Neural cell (in vitro differentiated cells): ENCODE results near the gene TMX4. TPM values are rescaled to one million over a fixed set of nuclear protein-coding genes. Genes with fewer than 3 reads are reported as not detected.

Source experiments
- H2AFZ ChIP-seq: fragments of 200-600, 300-800 bp; sonication (generic), shearing (Covaris generic); 2 replicates; pipeline ENCODE4 v1.6.0; 2014; ENCODE audit warnings: low read depth, mild to moderate bottlenecking, antibody characterized with exemption, low read length, moderate library complexity
- H3F3A ChIP-seq: fragments of 200-600 bp; shearing (Covaris generic); 2 replicates; pipeline ENCODE4 v1.6.1; 2016; ENCODE audit warnings: mild to moderate bottlenecking, moderate library complexity, mixed read lengths, antibody characterized with exemption, low read length; ENCODE audit not compliant: insufficient read depth, poor library complexity, severe bottlenecking
- H3K27ac ChIP-seq: fragments of 200-600, 300-800 bp; sonication (generic), shearing (Covaris generic); 2 replicates; pipeline ENCODE4 v1.5.1; 2014; ENCODE audit warnings: mild to moderate bottlenecking, low read length, moderate library complexity
- H3K27me3 ChIP-seq: fragments of 300-800, 200-600 bp; sonication (generic), shearing (Covaris generic); 2 replicates; pipeline ENCODE4 v1.6.0; 2014; ENCODE audit warnings: mild to moderate bottlenecking, low read depth, low read length, moderate library complexity; ENCODE audit not compliant: insufficient read depth
- H3K36me3 ChIP-seq: fragments of 300-800, 200-600 bp; sonication (generic), shearing (Covaris generic); 2 replicates; pipeline ENCODE4 v1.5.1; 2014; ENCODE audit warnings: mild to moderate bottlenecking, antibody characterized with exemption, low read length, moderate library complexity; ENCODE audit not compliant: insufficient read depth
- H3K4me2 ChIP-seq: fragments of 300-800, 200-600 bp; sonication (generic), shearing (Covaris generic); 2 replicates; pipeline ENCODE4 v1.6.0; 2014; ENCODE audit warnings: mild to moderate bottlenecking, low read length
- H3K4me3 ChIP-seq: fragments of 300-800, 200-600 bp; sonication (generic), shearing (Covaris generic); 2 replicates; pipeline ENCODE4 v1.5.1; 2014; ENCODE audit warnings: mild to moderate bottlenecking, low read length, moderate library complexity
- H3K79me2 ChIP-seq: fragments of 200-600 bp; shearing (Covaris generic); replicated peaks from 2 replicates; pipeline ENCODE4 v1.6.0; 2014; ENCODE audit warnings: mild to moderate bottlenecking, low read length, moderate library complexity; ENCODE audit not compliant: insufficient read depth
- H3K9ac ChIP-seq: fragments of 300-800, 200-600 bp; sonication (generic), shearing (Covaris generic); 2 replicates; pipeline ENCODE4 v1.6.1; 2016; ENCODE audit warnings: mild to moderate bottlenecking, low read length, mixed read lengths
- H3K9me2 ChIP-seq: fragments of 200-600 bp; shearing (Covaris generic); 2 replicates; pipeline ENCODE4 v1.6.1; 2016; ENCODE audit warnings: mild to moderate bottlenecking, low read length, mixed read lengths; ENCODE audit not compliant: insufficient read depth
- H3K9me3 ChIP-seq: fragments of 200-600, 300-800 bp; sonication (generic), shearing (Covaris generic); 2 replicates; pipeline ENCODE4 v1.6.1; 2016; ENCODE audit warnings: mild to moderate bottlenecking, mixed run types, low read length, moderate library complexity, mixed read lengths
- H4K20me1 ChIP-seq: fragments of 200-600 bp; shearing (Covaris generic); 2 replicates; pipeline ENCODE4 v1.6.1; 2016; ENCODE audit warnings: mild to moderate bottlenecking, mixed run types; ENCODE audit not compliant: insufficient read depth
- EP300 ChIP-seq: fragments of 450-650 bp; conservative IDR thresholded peaks from 2 replicates; pipeline ENCODE4 v1.6.1; 2014; ENCODE audit warnings: antibody characterized with exemption, mild to moderate bottlenecking, moderate library complexity; ENCODE audit not compliant: poor library complexity, severe bottlenecking
- EZH2 ChIP-seq: fragments of 200-600, 300-800 bp; shearing (Covaris generic), sonication (generic); IDR thresholded peaks from 2 replicates; pipeline ENCODE4 v1.6.1; 2014; ENCODE audit warnings: antibody characterized with exemption, low read length, borderline replicate concordance, mild to moderate bottlenecking; ENCODE audit not compliant: insufficient read depth, poor library complexity, severe bottlenecking
- MXI1 ChIP-seq: fragments of 450-650 bp; conservative IDR thresholded peaks from 2 replicates; pipeline ENCODE4 v1.6.1; 2014; ENCODE audit warnings: antibody characterized with exemption, mild to moderate bottlenecking; ENCODE audit not compliant: poor library complexity, severe bottlenecking
- POLR2AphosphoS5 ChIP-seq: IDR thresholded peaks from 2 replicates; pipeline ENCODE4 v1.6.1; 2012
- RAD21 ChIP-seq: fragments of 450-650 bp; conservative IDR thresholded peaks from 2 replicates; pipeline ENCODE4 v1.6.1; 2014; ENCODE audit warnings: antibody characterized with exemption, mild to moderate bottlenecking, moderate library complexity
- SMC3 ChIP-seq: fragments of 450-650 bp; conservative IDR thresholded peaks from 2 replicates; pipeline ENCODE4 v1.6.1; 2014; ENCODE audit warnings: antibody characterized with exemption, mild to moderate bottlenecking, moderate library complexity; ENCODE audit not compliant: poor library complexity
- TAF1 ChIP-seq: IDR thresholded peaks from 2 replicates; pipeline ENCODE4 v1.6.1; 2012; ENCODE audit warnings: low read depth
- polyA plus RNA-seq: library from polyadenylated mRNA; depleted of rRNA; stranded (reverse); fragments of >200 nt; gene quantifications from 2 replicates; pipeline ENCODE4 v1.2.3, GENCODE V29; 2014
- TF ChIP-seq, protein P1 (sequence below): fragments of 450-650 bp; IDR thresholded peaks from 2 replicates; pipeline ENCODE4 v1.5.1; 2014; ENCODE audit warnings: antibody characterized with exemption, mild to moderate bottlenecking, moderate library complexity; ENCODE audit not compliant: poor library complexity, severe bottlenecking
- TF ChIP-seq, protein P2 (sequence below): IDR thresholded peaks from 2 replicates; pipeline ENCODE4 v1.6.1; 2012; ENCODE audit warnings: borderline replicate concordance

The TMX4 gene
- polyA plus RNA-seq, 1 donor from 2014 or later, result 41.2 TPM

DNA sequence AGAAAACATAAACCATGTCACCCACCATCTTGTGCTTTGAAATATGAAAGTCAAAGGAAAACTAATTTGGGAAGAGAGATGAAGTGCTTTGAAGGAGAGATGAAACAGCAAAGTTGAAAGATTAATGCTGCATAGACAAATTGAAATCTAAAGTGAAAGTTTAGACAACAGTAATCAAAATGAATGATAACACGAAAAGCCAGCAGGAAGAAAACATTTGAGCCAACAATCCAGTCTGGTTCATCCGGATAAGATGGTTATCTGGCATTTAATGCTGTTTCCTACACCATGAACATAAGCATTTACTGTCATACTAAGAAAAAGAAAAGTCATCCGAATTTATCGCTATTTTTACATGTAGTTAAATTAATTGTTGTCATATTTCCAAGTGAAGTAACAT is 79.9 kb downstream of the TMX4 start:
- Histone ChIP-seq H3K36me3 (no peaks in the 10 kb centered on the region), H3K27ac (no peak overlapping the region), H4K20me1 (no peaks in the 10 kb centered on the region), H3K4me3 (no peak overlapping the region), H3K9me3 (no peaks in the 10 kb centered on the region), H3K27me3 (no peaks in the 10 kb centered on the region), H3K79me2 (no peaks in the 10 kb centered on the region), H3K9ac (no peak overlapping the region), H3K4me2 (no peak overlapping the region), H3K9me2 (no peaks in the 10 kb centered on the region), H2AFZ (no peak overlapping the region), H3F3A (no peaks in the 10 kb centered on the region)
- TF ChIP-seq MXI1 (no peak), RAD21 (no peak), EZH2 (no peak), EP300 (no peak), TAF1 (no peak), POLR2AphosphoS5 (no peak), SMC3 (no peak)
- TF ChIP-seq, protein P1, sequence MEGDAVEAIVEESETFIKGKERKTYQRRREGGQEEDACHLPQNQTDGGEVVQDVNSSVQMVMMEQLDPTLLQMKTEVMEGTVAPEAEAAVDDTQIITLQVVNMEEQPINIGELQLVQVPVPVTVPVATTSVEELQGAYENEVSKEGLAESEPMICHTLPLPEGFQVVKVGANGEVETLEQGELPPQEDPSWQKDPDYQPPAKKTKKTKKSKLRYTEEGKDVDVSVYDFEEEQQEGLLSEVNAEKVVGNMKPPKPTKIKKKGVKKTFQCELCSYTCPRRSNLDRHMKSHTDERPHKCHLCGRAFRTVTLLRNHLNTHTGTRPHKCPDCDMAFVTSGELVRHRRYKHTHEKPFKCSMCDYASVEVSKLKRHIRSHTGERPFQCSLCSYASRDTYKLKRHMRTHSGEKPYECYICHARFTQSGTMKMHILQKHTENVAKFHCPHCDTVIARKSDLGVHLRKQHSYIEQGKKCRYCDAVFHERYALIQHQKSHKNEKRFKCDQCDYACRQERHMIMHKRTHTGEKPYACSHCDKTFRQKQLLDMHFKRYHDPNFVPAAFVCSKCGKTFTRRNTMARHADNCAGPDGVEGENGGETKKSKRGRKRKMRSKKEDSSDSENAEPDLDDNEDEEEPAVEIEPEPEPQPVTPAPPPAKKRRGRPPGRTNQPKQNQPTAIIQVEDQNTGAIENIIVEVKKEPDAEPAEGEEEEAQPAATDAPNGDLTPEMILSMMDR, result no peak
- TF ChIP-seq, protein P2, sequence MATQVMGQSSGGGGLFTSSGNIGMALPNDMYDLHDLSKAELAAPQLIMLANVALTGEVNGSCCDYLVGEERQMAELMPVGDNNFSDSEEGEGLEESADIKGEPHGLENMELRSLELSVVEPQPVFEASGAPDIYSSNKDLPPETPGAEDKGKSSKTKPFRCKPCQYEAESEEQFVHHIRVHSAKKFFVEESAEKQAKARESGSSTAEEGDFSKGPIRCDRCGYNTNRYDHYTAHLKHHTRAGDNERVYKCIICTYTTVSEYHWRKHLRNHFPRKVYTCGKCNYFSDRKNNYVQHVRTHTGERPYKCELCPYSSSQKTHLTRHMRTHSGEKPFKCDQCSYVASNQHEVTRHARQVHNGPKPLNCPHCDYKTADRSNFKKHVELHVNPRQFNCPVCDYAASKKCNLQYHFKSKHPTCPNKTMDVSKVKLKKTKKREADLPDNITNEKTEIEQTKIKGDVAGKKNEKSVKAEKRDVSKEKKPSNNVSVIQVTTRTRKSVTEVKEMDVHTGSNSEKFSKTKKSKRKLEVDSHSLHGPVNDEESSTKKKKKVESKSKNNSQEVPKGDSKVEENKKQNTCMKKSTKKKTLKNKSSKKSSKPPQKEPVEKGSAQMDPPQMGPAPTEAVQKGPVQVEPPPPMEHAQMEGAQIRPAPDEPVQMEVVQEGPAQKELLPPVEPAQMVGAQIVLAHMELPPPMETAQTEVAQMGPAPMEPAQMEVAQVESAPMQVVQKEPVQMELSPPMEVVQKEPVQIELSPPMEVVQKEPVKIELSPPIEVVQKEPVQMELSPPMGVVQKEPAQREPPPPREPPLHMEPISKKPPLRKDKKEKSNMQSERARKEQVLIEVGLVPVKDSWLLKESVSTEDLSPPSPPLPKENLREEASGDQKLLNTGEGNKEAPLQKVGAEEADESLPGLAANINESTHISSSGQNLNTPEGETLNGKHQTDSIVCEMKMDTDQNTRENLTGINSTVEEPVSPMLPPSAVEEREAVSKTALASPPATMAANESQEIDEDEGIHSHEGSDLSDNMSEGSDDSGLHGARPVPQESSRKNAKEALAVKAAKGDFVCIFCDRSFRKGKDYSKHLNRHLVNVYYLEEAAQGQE, result no peak

DNA sequence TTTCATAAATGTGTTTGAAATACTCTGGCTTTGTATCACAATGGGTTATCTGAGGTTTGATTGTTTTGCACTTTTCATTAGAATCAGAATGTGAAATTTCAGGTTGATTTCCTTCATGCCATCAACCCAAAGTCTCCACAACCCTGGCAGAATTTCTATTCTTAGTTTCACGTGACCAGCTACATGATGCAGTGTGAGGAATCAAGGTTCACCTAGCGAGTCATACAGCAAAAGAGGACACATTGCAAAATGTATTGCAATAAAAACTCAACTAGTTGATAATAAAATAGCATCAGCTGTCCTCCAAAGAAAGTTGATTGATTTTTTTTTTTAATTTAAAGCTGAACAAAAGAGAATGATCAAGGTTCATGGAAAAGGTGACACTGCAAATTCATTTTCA is 81.5 kb downstream of the TMX4 start:
- no peaks in the 10 kb centered on the region for H3K9me3 ChIP-seq
- H3K4me2 ChIP-seq, result no peak overlapping the region
- H2AFZ ChIP-seq, result no peak overlapping the region
- no peaks in the 10 kb centered on the region for H3K36me3 ChIP-seq
- no peaks in the 10 kb centered on the region for H3K27me3 ChIP-seq
- TF ChIP-seq SMC3 (no peak), MXI1 (no peak), RAD21 (no peak), TAF1 (no peak), EZH2 (no peak)
- TF ChIP-seq, protein P1, result no peak
- H3F3A ChIP-seq, result no peaks in the 10 kb centered on the region
- H3K9me2 ChIP-seq, result no peaks in the 10 kb centered on the region
- H3K79me2 ChIP-seq, result no peaks in the 10 kb centered on the region
- H3K27ac ChIP-seq, result no peak overlapping the region
- no peak overlapping the region for H3K9ac ChIP-seq
- H3K4me3 ChIP-seq, result no peak overlapping the region
- no peaks in the 10 kb centered on the region for H4K20me1 ChIP-seq
